Measurements from ENCODE around the gene DENND1A.

DNA sequence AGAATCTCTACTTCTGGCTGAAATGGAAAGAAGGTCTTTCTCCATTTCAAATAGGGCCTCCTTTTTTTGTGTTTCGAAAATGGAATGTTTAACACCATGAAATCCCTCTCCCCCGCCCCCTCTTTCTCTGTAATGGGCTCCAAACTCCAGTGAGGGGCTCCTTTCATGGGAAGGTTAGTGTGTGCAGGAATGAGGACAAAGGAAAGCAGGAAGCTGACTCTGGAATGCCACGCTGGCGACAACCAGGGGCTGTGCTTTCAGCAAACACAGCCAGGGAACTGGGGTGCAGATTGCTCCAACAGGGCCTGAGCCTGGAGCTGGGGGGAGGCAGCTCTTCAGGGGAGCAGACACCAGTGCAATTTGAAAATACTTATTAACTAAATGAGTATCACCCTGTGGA lies 491.1 kb downstream of the DENND1A start:
- TF ChIP-seq, protein P1, sequence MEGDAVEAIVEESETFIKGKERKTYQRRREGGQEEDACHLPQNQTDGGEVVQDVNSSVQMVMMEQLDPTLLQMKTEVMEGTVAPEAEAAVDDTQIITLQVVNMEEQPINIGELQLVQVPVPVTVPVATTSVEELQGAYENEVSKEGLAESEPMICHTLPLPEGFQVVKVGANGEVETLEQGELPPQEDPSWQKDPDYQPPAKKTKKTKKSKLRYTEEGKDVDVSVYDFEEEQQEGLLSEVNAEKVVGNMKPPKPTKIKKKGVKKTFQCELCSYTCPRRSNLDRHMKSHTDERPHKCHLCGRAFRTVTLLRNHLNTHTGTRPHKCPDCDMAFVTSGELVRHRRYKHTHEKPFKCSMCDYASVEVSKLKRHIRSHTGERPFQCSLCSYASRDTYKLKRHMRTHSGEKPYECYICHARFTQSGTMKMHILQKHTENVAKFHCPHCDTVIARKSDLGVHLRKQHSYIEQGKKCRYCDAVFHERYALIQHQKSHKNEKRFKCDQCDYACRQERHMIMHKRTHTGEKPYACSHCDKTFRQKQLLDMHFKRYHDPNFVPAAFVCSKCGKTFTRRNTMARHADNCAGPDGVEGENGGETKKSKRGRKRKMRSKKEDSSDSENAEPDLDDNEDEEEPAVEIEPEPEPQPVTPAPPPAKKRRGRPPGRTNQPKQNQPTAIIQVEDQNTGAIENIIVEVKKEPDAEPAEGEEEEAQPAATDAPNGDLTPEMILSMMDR (IDR thresholded peaks at IDR 0.05; ENCODE audit: low read depth, low read length, missing input control): no peak
- TF ChIP-seq, protein P2, sequence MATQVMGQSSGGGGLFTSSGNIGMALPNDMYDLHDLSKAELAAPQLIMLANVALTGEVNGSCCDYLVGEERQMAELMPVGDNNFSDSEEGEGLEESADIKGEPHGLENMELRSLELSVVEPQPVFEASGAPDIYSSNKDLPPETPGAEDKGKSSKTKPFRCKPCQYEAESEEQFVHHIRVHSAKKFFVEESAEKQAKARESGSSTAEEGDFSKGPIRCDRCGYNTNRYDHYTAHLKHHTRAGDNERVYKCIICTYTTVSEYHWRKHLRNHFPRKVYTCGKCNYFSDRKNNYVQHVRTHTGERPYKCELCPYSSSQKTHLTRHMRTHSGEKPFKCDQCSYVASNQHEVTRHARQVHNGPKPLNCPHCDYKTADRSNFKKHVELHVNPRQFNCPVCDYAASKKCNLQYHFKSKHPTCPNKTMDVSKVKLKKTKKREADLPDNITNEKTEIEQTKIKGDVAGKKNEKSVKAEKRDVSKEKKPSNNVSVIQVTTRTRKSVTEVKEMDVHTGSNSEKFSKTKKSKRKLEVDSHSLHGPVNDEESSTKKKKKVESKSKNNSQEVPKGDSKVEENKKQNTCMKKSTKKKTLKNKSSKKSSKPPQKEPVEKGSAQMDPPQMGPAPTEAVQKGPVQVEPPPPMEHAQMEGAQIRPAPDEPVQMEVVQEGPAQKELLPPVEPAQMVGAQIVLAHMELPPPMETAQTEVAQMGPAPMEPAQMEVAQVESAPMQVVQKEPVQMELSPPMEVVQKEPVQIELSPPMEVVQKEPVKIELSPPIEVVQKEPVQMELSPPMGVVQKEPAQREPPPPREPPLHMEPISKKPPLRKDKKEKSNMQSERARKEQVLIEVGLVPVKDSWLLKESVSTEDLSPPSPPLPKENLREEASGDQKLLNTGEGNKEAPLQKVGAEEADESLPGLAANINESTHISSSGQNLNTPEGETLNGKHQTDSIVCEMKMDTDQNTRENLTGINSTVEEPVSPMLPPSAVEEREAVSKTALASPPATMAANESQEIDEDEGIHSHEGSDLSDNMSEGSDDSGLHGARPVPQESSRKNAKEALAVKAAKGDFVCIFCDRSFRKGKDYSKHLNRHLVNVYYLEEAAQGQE (IDR thresholded peaks at IDR 0.05): no peak
- TF ChIP-seq HNF4G (IDR thresholded peaks at IDR 0.05): no peak
